ENCODE measurements around the gene AGK.

The AGK gene

DNA sequence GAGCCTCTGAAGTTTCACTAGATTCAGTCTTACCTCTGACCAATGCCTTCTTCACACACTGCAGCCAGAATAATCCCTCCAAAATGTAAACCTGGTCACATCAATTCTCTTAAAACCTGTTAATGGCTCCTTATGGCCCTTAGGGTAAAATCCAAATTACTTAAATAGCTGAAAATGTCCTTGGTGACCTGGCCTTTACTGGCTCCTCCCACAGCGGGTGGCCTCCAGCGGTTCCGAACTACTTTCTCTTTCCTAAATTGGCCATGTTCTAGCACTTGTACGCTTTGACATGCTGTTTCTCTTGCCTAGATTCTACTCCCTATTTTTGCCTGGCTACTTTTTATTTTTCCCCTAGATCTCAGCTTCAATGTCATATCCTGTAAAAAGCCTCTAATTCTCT, 36.1 kb downstream of the AGK start:
- peak overlapping the region; percentile 95 for H3K27ac ChIP-seq (ENCODE audit: low read depth, low read length)
- H3K9me3 ChIP-seq (ENCODE audit: control insufficient read depth, insufficient read depth, low read depth, low read length), result no peaks in the 10 kb centered on the region
- H3K27me3 ChIP-seq (ENCODE audit: control insufficient read depth, insufficient read depth, low read length), result no peaks in the 10 kb centered on the region
- peak overlapping the region; percentile 83 for H3K9ac ChIP-seq (ENCODE audit: low read length)
- peak overlapping the region; percentile 23; the same call in 1 of the 2 replicates for H3K4me3 ChIP-seq (ENCODE audit: low read depth, low read length)
- H3K4me1 ChIP-seq (ENCODE audit: control insufficient read depth, insufficient read depth, low read length), result peaks cover 42% of the 10 kb centered on the region
- no peaks in the 10 kb centered on the region for H3K36me3 ChIP-seq (ENCODE audit: control insufficient read depth, insufficient read depth, low read length)

DNA sequence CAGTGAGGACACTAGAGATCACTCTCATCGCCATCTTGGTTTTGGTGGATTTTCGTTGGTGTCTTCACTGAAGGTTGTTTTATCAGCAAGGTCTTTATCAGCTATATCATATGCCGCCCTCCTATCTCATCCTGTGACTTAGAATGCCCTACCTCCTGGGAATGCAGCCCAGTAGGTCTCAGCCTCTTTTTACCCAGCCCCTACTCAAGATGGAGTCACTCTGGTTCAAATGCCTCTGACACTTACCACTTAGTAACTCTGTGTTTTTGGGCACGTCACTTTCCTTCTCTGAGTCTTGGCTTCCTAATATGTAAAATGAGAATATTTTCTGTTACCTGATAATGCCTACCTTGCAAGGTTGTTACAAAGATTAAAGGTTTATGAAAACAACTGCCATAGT, 37.7 kb downstream of the AGK start:
- Histone ChIP-seq H3K9me3 (ENCODE audit: control insufficient read depth, insufficient read depth, low read depth, low read length) (no peaks in the 10 kb centered on the region), H3K4me1 (ENCODE audit: control insufficient read depth, insufficient read depth, low read length) (peaks cover 42% of the 10 kb centered on the region), H3K4me3 (ENCODE audit: low read depth, low read length) (no peak overlapping the region), H3K27ac (ENCODE audit: low read depth, low read length) (no peak overlapping the region), H3K36me3 (ENCODE audit: control insufficient read depth, insufficient read depth, low read length) (peaks cover 4% of the 10 kb centered on the region), H3K9ac (ENCODE audit: low read length) (no peak overlapping the region), H3K27me3 (ENCODE audit: control insufficient read depth, insufficient read depth, low read length) (no peaks in the 10 kb centered on the region)

DNA sequence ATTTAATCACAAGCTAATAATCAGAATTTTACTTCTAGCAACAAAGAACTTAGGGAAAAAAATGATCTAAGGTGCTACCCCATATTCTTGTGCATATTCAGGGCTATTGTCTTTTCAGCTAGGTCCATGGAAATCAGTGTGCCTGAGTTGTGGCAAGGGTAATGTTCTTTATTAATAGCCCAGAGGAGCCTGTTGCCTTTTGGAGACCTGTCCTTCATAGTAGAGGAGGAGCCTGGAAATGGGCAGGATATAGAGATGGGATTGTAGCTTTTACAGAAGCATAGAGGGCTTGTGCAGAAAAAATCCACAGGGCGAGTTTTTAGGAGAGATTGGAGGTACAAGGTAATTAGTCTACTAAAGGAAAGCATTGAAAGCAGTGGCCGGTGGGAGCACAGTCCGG, 38.9 kb downstream of the AGK start:
- Histone ChIP-seq H3K4me3 (ENCODE audit: low read depth, low read length) (no peak overlapping the region), H3K27ac (ENCODE audit: low read depth, low read length) (no peak overlapping the region), H3K4me1 (ENCODE audit: control insufficient read depth, insufficient read depth, low read length) (peaks cover 33% of the 10 kb centered on the region), H3K9me3 (ENCODE audit: control insufficient read depth, insufficient read depth, low read depth, low read length) (no peaks in the 10 kb centered on the region), H3K9ac (ENCODE audit: low read length) (no peak overlapping the region), H3K36me3 (ENCODE audit: control insufficient read depth, insufficient read depth, low read length) (peaks cover 10% of the 10 kb centered on the region), H3K27me3 (ENCODE audit: control insufficient read depth, insufficient read depth, low read length) (no peaks in the 10 kb centered on the region)

DNA sequence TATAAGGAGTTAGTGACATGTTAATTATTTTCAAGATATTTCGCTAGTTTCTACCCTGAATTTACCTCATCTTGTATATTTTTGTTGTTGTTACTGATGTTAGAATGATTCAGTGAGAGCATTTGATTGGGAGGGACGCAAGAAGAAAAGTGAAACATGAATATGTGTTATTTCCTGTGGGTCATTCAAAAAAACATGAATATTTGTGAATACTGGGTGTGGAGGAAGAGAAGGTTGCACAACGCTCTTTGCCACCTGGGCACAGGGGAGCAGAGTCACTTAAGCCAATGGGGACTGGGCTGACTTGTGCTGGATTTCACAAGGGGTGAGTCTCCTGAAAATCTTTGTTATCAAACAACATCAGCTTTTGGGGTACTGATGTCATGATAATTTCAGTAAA, 39.5 kb downstream of the AGK start:
- Histone ChIP-seq H3K9me3 (ENCODE audit: control insufficient read depth, insufficient read depth, low read depth, low read length) (no peaks in the 10 kb centered on the region), H3K36me3 (ENCODE audit: control insufficient read depth, insufficient read depth, low read length) (peaks cover 10% of the 10 kb centered on the region), H3K4me1 (ENCODE audit: control insufficient read depth, insufficient read depth, low read length) (peaks cover 27% of the 10 kb centered on the region), H3K27ac (ENCODE audit: low read depth, low read length) (no peak overlapping the region), H3K27me3 (ENCODE audit: control insufficient read depth, insufficient read depth, low read length) (no peaks in the 10 kb centered on the region), H3K9ac (ENCODE audit: low read length) (no peak overlapping the region), H3K4me3 (ENCODE audit: low read depth, low read length) (no peak overlapping the region)

DNA sequence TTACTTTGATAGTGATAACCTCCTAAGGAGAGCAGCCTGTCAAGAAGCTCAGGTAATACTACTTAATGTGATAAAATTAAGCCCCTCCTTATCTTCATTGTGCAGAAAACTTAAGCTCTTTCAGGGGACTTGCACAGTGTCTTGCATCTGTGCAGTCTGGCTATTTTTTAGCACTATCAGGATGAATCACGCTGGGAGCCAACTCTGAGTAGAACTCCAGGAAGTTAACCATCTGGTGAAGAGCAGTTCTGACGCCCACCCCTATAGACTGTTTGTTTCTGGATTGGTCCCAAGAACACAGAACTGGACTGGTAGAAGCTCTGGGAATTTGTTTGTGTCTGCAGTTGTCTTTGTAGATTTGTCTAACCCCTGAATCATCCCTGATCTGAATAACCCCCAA, 41.9 kb downstream of the AGK start:
- Histone ChIP-seq H3K27ac (ENCODE audit: low read depth, low read length) (no peak overlapping the region), H3K4me3 (ENCODE audit: low read depth, low read length) (no peak overlapping the region), H3K9ac (ENCODE audit: low read length) (no peak overlapping the region), H3K36me3 (ENCODE audit: control insufficient read depth, insufficient read depth, low read length) (peaks cover 17% of the 10 kb centered on the region), H3K9me3 (ENCODE audit: control insufficient read depth, insufficient read depth, low read depth, low read length) (no peaks in the 10 kb centered on the region), H3K27me3 (ENCODE audit: control insufficient read depth, insufficient read depth, low read length) (no peaks in the 10 kb centered on the region), H3K4me1 (ENCODE audit: control insufficient read depth, insufficient read depth, low read length) (0 out of 2 replicates have a peak, but pooled peaks cover 5% of the 10 kb centered on the region)

DNA sequence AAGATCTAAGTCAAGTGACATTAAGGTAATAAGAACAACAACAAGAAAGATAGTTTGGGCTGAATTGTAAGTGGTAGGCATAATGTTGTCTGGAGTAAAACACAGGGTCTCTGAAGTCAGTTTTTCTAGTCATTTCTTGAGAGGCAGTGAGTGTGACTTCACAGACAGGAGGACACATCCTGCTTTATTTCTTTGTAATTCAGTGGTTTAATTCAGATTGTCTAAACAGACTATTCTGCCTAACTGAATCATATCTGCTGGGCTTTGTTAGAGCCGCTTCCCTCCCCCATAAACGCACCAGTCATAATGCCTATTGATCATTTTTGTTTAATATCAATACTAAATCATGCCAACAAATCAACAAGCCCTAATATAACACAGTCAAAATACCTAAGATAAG, 46.8 kb downstream of the AGK start:
- Histone ChIP-seq H3K36me3 (ENCODE audit: control insufficient read depth, insufficient read depth, low read length) (peaks cover 22% of the 10 kb centered on the region), H3K9ac (ENCODE audit: low read length) (no peak overlapping the region), H3K4me3 (ENCODE audit: low read depth, low read length) (no peak overlapping the region), H3K4me1 (ENCODE audit: control insufficient read depth, insufficient read depth, low read length) (peaks cover 8% of the 10 kb centered on the region; the same call in 1 of the 2 replicates), H3K27ac (ENCODE audit: low read depth, low read length) (no peak overlapping the region), H3K27me3 (ENCODE audit: control insufficient read depth, insufficient read depth, low read length) (no peaks in the 10 kb centered on the region), H3K9me3 (ENCODE audit: control insufficient read depth, insufficient read depth, low read depth, low read length) (no peaks in the 10 kb centered on the region)

DNA sequence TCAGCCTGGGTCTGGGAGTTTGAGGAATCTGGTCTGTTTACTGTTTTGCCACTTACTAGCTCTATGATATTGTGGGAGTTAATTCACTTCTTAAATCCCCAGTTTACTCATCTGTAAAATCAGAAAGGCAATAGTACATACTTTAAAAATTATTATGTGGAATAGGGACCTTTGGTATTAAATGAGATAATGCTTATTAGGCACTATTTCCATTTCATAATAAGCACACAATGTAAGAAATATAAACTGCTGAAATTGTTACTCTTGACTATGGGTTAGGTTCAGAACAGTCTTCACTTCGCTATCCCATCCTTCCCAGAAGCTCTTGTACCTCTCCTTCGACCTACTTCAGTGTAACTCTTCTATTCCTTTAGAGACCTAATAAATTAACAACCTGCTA, 47.2 kb downstream of the AGK start:
- Histone ChIP-seq H3K4me3 (ENCODE audit: low read depth, low read length) (no peak overlapping the region), H3K9me3 (ENCODE audit: control insufficient read depth, insufficient read depth, low read depth, low read length) (no peaks in the 10 kb centered on the region), H3K4me1 (ENCODE audit: control insufficient read depth, insufficient read depth, low read length) (peaks cover 8% of the 10 kb centered on the region; the same call in 1 of the 2 replicates), H3K36me3 (ENCODE audit: control insufficient read depth, insufficient read depth, low read length) (peaks cover 20% of the 10 kb centered on the region), H3K27ac (ENCODE audit: low read depth, low read length) (no peak overlapping the region), H3K27me3 (ENCODE audit: control insufficient read depth, insufficient read depth, low read length) (no peaks in the 10 kb centered on the region), H3K9ac (ENCODE audit: low read length) (no peak overlapping the region)

- H3K4me3 ChIP-seq (ENCODE audit: low read depth, low read length), result no peak overlapping the region
- H3K9ac ChIP-seq (ENCODE audit: low read length), result no peak overlapping the region
- H3K27me3 ChIP-seq (ENCODE audit: control insufficient read depth, insufficient read depth, low read length), result no peaks in the 10 kb centered on the region
- H3K9me3 ChIP-seq (ENCODE audit: control insufficient read depth, insufficient read depth, low read depth, low read length), result no peaks in the 10 kb centered on the region
- H3K36me3 ChIP-seq (ENCODE audit: control insufficient read depth, insufficient read depth, low read length), result peaks cover 20% of the 10 kb centered on the region
- H3K27ac ChIP-seq (ENCODE audit: low read depth, low read length), result 0 out of 2 replicates have a peak overlapping the region, but pooled peaks have one; percentile 1
- H3K4me1 ChIP-seq (ENCODE audit: control insufficient read depth, insufficient read depth, low read length), result peaks cover 8% of the 10 kb centered on the region; the same call in 1 of the 2 replicates
These were observed 49.2 kb downstream of the AGK start for GRCh38 chr7:141600168-141601006.

DNA sequence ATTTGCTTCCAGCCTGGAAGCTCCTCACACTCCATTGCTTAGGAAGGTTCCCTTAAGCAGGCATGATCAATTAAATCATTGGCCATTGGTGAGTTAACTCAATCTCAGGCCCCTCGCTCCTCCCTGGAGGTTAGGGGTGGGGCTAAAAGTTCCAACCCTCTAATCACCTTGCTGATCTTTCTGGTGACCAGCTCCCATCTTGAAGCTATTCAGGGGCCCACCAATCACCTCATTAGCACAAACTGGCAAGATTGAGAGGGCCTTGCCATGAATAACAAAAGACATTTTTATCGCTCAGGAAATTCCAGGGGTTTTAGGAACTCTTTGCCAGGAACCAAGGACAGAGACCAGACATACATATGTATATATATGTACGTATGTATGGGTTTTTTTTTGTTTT, 58.4 kb downstream of the AGK start:
- no peak overlapping the region for H3K27ac ChIP-seq (ENCODE audit: low read depth, low read length)
- H3K4me1 ChIP-seq (ENCODE audit: control insufficient read depth, insufficient read depth, low read length), result peaks cover 6% of the 10 kb centered on the region; the same call in 1 of the 2 replicates
- no peaks in the 10 kb centered on the region for H3K27me3 ChIP-seq (ENCODE audit: control insufficient read depth, insufficient read depth, low read length)
- no peak overlapping the region for H3K4me3 ChIP-seq (ENCODE audit: low read depth, low read length)
- no peak overlapping the region for H3K9ac ChIP-seq (ENCODE audit: low read length)
- H3K36me3 ChIP-seq (ENCODE audit: control insufficient read depth, insufficient read depth, low read length), result peaks cover 38% of the 10 kb centered on the region
- peaks cover 3% of the 10 kb centered on the region; the same call in 1 of the 2 replicates for H3K9me3 ChIP-seq (ENCODE audit: control insufficient read depth, insufficient read depth, low read depth, low read length)

GRCh38 chr7:141610671-141611070, 59.5 kb downstream of the AGK start:
- H3K36me3 ChIP-seq (ENCODE audit: control insufficient read depth, insufficient read depth, low read length), result peaks cover 37% of the 10 kb centered on the region
- H3K4me1 ChIP-seq (ENCODE audit: control insufficient read depth, insufficient read depth, low read length), result peaks cover 6% of the 10 kb centered on the region; the same call in 1 of the 2 replicates
- H3K9me3 ChIP-seq (ENCODE audit: control insufficient read depth, insufficient read depth, low read depth, low read length), result peaks cover 3% of the 10 kb centered on the region; the same call in 1 of the 2 replicates
- H3K4me3 ChIP-seq (ENCODE audit: low read depth, low read length), result no peak overlapping the region
- H3K27me3 ChIP-seq (ENCODE audit: control insufficient read depth, insufficient read depth, low read length), result no peaks in the 10 kb centered on the region
- no peak overlapping the region for H3K27ac ChIP-seq (ENCODE audit: low read depth, low read length)
- no peak overlapping the region for H3K9ac ChIP-seq (ENCODE audit: low read length)

DNA sequence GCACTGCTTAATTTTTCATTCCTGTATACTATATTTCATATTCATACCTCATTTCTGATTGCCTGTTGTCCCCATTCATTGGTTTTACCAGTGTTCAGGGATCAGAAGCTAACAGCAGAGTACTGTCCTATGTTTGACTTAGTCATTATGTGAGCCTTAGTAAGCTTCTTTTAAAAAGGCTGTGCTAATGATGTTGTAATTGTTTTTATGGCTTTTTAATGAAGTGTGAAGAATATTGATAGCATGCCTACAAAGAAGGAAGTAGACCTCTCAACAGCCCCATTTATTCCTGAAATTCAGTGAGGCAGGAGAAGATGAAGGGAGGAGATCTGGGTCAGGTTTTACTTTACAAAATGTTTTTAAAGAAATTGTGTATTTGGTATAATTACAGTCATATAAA, 61.7 kb downstream of the AGK start:
- H3K9ac ChIP-seq (ENCODE audit: low read length), result no peak overlapping the region
- peaks cover 6% of the 10 kb centered on the region; the same call in 1 of the 2 replicates for H3K4me1 ChIP-seq (ENCODE audit: control insufficient read depth, insufficient read depth, low read length)
- no peak overlapping the region for H3K4me3 ChIP-seq (ENCODE audit: low read depth, low read length)
- H3K27ac ChIP-seq (ENCODE audit: low read depth, low read length), result no peak overlapping the region
- no peaks in the 10 kb centered on the region for H3K27me3 ChIP-seq (ENCODE audit: control insufficient read depth, insufficient read depth, low read length)
- H3K36me3 ChIP-seq (ENCODE audit: control insufficient read depth, insufficient read depth, low read length), result peaks cover 38% of the 10 kb centered on the region
- H3K9me3 ChIP-seq (ENCODE audit: control insufficient read depth, insufficient read depth, low read depth, low read length), result peaks cover 3% of the 10 kb centered on the region; the same call in 1 of the 2 replicates
